Heart left ventricle (tissue), 16 donors: ENCODE data around the gene ANKRD36C. TPM values are rescaled to one million over a fixed set of nuclear protein-coding genes. Genes with fewer than 3 reads are reported as not detected.
"Not testable (repeated sequence)": the region's sequence is repeated elsewhere in the genome, so short reads cannot be mapped to it uniquely, and the experiment has no call there.

Experiments
- ATAC-seq, 4 donors: fragments of 200-7000 bp; cut with Tn5 transposase; one replicate each; pipeline ENCODE4 v1.9.1; 2020 to 2022; ENCODE audit warnings: moderate library complexity in 4 of 4, mild to moderate bottlenecking in 3 of 4, moderate number of reproducible peaks in 1 of 4
- DNase-seq, 5 donors: peaks; one replicate each; pipeline ENCODE4 v3.0.0-alpha.2; 2020
- H3K27ac ChIP-seq, 12 donors: fragments of 200-600 bp; sonication (generic) in 4 of 12; one replicate each; pipeline versions ENCODE4 v1.5.0 to v1.8.0; 2016 to 2022; ENCODE audit warnings: mild to moderate bottlenecking in 2 of 12
- H3K27me3 ChIP-seq, 9 donors: fragments of 200-600 bp; sonication (generic) in 2 of 9; one replicate each; pipeline versions ENCODE4 v1.5.1 to v1.8.0; 2016 to 2022; ENCODE audit warnings: mild to moderate bottlenecking in 3 of 9
- H3K36me3 ChIP-seq, 9 donors: fragments of 200-600 bp; sonication (generic) in 2 of 9; one replicate each; pipeline versions ENCODE4 v1.5.0 to v1.8.0; 2018 to 2022; ENCODE audit warnings: mild to moderate bottlenecking in 2 of 9
- H3K4me1 ChIP-seq, 12 donors: fragments of 200-600 bp; sonication (generic) in 4 of 12; one replicate each; pipeline versions ENCODE4 v1.5.0 to v1.8.0; 2016 to 2022; ENCODE audit warnings: mild to moderate bottlenecking in 3 of 12
- H3K4me3 ChIP-seq, 12 donors: fragments of 200-600 bp; sonication (generic) in 4 of 12; one replicate each; pipeline versions ENCODE4 v1.5.0 to v1.8.0; 2017 to 2022; ENCODE audit warnings: mild to moderate bottlenecking in 9 of 12, moderate library complexity in 4 of 12
- H3K9me3 ChIP-seq, 12 donors: fragments of 200-600 bp; sonication (generic) in 4 of 12; one replicate each; pipeline versions ENCODE4 v1.5.0 to v1.8.0; 2016 to 2022; ENCODE audit warnings: mild to moderate bottlenecking in 1 of 12
- POLR2A ChIP-seq, 2 donors: fragments of 450-650 bp; IDR thresholded peaks; one replicate each; pipeline ENCODE4 v1.6.1; 2017; ENCODE audit warnings: antibody characterized with exemption in 2 of 2, mild to moderate bottlenecking in 2 of 2, moderate library complexity in 2 of 2
- WGBS, 4 donors: extraction: QIAGEN DNeasy Blood & Tissue Kit in 2 of 4; methylation state at CpG; one replicate each; pipeline versions ENCODE4 v1.1.5 to v1.1.7; 2013 to 2018; 5-methylcytosine and 5-hydroxymethylcytosine counted together
- intact Hi-C, 10 donors: fragments of 100-400 bp; cut with DNase I; formaldehyde crosslinking; loops; one replicate each; pipeline versions ENCODE4 v1.11.1 to v1.14.2; 2022
- polyA plus RNA-seq, 2 donors: library from polyadenylated mRNA; stranded (reverse); fragments of 200-250 nt; gene quantifications; one replicate each; pipeline ENCODE4 v1.2.3, GENCODE V29; 2013
- total RNA-seq, 9 donors: library from RNA; depleted of rRNA in 2 of 9; stranded (reverse); fragments of >200 nt in 2 of 9; fragmentation: NEBNext Ultra II Directional in 3 of 9; extraction: Animal tissue kit (Norgen Biotek cat#: 25700) in 3 of 9; gene quantifications; one replicate each; pipeline versions ENCODE4 v1.1.0 to v1.2.4, GENCODE V29; 2016 to 2023
- TF ChIP-seq, protein P1 (sequence below), 12 donors: fragments of 200-600 bp; sonication (generic) in 4 of 12; IDR thresholded peaks; one replicate each; pipeline versions ENCODE4 v1.5.0 to v1.8.0; 2018 to 2022; ENCODE audit warnings: antibody characterized with exemption in 12 of 12, mild to moderate bottlenecking in 5 of 12
- donor health status: ischemic (EF 13 %, LVEDD 7.1; RV severe dilation, severe dysfunction).
- donor health status: healthy with polysubstance abuse.
- donor health status: DM: no; HTN: yes; CAD: no.
- donor health status: DM: no; HTN: no; CAD: no.
- donor health status: ischemic (EF 25% LVEDD 6.9; RV normal size, moderate dysfunction).
- donor health status: ischemic (EF 25% LVEDD 5.7; RV mildly dilated, moderate dysfunction).
- donor health status: healthy.
- donor health status: DM: yes; HTN: yes; CAD: no.
- donor health status: ischemic (EF 35%, LVEDD 5.7; RV mildly dilated, moderate dysfunction).
- donor health status: nonischemic (EF 11% LVEDD 7.7; RV severe dilation, severe dysfunction).
- donor health status: DM: yes; HTN: yes; CAD: no.
- donor health status: PGD.
- donor health status: ischemic (EF 29% LVEDD 5.4; RV normal size, mild dysfunction).
- donor health status: nonischemic (EF 23%, LVEDD 6.1; RV moderate dilation, normal function).

The ANKRD36C gene
- total and polyA plus RNA-seq, 11 donors = 1.3 to 17.7 (median 5.8) TPM

GRCh38 chr2:95813311-95813710, 178.3 kb downstream of the ANKRD36C start:
- intact Hi-C loops, H3K4me3 ChIP-seq, H3K36me3 ChIP-seq, H3K27me3 ChIP-seq, ATAC-seq, H3K27ac ChIP-seq, H3K4me1 ChIP-seq, DNase-seq: not testable (repeated sequence)
- WGBS, 4 donors = 76 to 88% (median 78%) methylated on average over 1 of the region's 1 CpG
- H3K9me3 ChIP-seq = peaks cover 0 to 29% (median 17%) of the 10 kb centered on the region in 12 donors

DNA sequence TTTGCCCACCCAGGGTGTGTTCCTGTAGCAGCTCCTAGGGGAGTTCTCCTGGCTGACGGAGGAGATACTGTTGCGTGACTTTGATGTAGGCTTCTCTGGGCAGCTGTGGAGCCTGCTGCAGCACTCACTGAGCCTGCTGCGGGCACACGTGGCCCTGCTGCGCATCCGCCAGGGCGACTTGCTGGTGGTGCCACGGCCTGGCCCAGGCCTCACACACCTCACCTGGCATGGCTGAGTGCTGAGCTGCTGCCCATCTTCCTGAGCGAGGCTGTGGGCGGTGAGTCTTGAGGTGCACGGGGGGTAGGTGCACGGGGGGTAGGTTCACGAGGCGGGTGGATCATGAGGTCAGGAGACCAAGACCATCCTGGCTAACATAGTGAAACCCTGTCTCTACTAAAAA, 191.7 kb downstream of the ANKRD36C start:
- peak in 1 of 5 donors; percentile 34 for DNase-seq
- peaks cover 0 to 24% (median 0%) of the 10 kb centered on the region in 12 donors for H3K9me3 ChIP-seq
- H3K27me3 ChIP-seq = no peaks in the 10 kb centered on the region
- no peaks in the 10 kb centered on the region for H3K36me3 ChIP-seq
- WGBS, 4 donors = 91 to 96% (median 94%) methylated on average over 11 to 14 of the region's 14 CpGs
- no peak overlapping the region for H3K4me3 ChIP-seq
- intact Hi-C loops = no loop called here
- TF ChIP-seq POLR2A (IDR thresholded peaks at IDR 0.05) = no peak
- TF ChIP-seq, protein P1, sequence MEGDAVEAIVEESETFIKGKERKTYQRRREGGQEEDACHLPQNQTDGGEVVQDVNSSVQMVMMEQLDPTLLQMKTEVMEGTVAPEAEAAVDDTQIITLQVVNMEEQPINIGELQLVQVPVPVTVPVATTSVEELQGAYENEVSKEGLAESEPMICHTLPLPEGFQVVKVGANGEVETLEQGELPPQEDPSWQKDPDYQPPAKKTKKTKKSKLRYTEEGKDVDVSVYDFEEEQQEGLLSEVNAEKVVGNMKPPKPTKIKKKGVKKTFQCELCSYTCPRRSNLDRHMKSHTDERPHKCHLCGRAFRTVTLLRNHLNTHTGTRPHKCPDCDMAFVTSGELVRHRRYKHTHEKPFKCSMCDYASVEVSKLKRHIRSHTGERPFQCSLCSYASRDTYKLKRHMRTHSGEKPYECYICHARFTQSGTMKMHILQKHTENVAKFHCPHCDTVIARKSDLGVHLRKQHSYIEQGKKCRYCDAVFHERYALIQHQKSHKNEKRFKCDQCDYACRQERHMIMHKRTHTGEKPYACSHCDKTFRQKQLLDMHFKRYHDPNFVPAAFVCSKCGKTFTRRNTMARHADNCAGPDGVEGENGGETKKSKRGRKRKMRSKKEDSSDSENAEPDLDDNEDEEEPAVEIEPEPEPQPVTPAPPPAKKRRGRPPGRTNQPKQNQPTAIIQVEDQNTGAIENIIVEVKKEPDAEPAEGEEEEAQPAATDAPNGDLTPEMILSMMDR (IDR thresholded peaks at IDR 0.05) = no peak
- no peak overlapping the region for H3K27ac ChIP-seq
- H3K4me1 ChIP-seq = no peaks in the 10 kb centered on the region
- ATAC-seq = no peak

DNA sequence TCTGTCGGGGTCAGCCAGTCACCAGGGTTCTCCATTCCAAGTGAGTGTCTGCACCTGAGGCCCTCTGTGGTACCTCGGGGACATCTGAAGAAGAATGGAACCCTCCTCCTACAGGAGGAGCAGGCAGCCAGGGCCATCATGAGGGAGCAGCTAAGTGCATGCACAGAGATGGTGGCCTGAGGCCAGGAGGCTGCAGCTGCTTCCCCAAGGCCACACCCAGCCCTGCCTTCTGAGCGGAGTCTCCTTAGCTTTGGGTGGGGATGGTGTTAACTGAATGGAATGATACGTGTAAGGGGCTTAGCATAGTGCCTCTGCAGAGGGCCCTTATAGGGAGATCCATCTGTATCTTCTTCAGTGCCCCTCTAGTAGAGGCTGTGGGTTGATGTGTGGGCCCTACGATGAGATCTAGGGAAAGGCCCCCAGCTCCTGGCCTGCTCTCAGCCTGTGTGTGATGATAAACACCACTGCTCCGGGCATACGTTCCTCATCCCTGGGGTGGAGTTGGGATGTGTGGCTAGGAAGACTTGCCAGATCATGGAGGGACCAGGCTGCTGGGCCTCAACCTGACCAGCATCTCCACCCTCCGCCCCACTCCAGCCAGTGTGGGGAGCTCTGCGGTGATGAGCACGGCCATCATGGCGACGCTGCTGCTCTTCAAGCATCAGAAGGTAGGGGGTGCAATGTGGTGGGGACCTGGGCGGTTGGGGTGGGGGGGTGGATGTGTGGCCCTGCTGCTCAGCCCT, 192.3 kb downstream of the ANKRD36C start:
- DNase-seq = peak in 1 of 5 donors; percentile 28
- H3K36me3 ChIP-seq, H3K4me3 ChIP-seq, H3K4me1 ChIP-seq, H3K27ac ChIP-seq, H3K27me3 ChIP-seq, intact Hi-C loops: not testable (repeated sequence)
- 81 to 91% (median 85%) methylated on average over 11 to 13 of the region's 13 CpGs for WGBS, 4 donors
- H3K9me3 ChIP-seq = peaks cover 0 to 21% (median 0%) of the 10 kb centered on the region in 12 donors
- ATAC-seq = peak in 1 of 4 donors; percentile 18

GRCh38 chr2:95796249-95797099, 195.2 kb downstream of the ANKRD36C start:
- DNase-seq, H3K36me3 ChIP-seq, H3K4me1 ChIP-seq, H3K9me3 ChIP-seq, H3K27ac ChIP-seq, H3K27me3 ChIP-seq, H3K4me3 ChIP-seq, intact Hi-C loops: not testable (repeated sequence)
- peak; percentile 22 to 80 (median 66) for ATAC-seq
- WGBS, 4 donors = no CpG with 5 or more reads among the region's 18 CpGs

GRCh38 chr2:95793970-95794369, 197.7 kb downstream of the ANKRD36C start:
- H3K27me3 ChIP-seq, H3K27ac ChIP-seq, H3K4me1 ChIP-seq, intact Hi-C loops, DNase-seq, H3K9me3 ChIP-seq, H3K4me3 ChIP-seq, H3K36me3 ChIP-seq, ATAC-seq: not testable (repeated sequence)
- 74 to 76% methylated on average over 1 of the region's 5 CpGs; no CpG with 5 or more reads in 2 of the 4 donors for WGBS, 4 donors

DNA sequence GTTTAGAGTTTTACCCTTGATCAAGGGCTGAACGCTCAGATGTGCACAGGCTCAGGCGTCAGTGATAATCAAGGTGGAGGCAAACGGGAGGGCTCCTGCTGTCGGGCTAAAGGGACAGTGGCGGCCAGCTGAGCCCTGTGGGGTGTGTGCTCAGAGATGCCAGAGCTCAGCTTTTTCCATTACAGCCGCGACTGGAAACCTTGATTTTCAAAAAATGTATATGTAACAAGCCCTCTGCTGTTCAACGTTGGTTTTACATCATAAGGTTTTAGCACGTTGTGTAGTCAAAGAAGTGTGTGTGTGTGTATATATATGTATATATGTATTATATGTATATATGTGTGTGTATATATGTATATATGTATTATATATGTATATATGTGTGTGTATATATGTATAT, 201.4 kb downstream of the ANKRD36C start:
- H3K27ac ChIP-seq, DNase-seq, H3K9me3 ChIP-seq, H3K27me3 ChIP-seq, H3K4me3 ChIP-seq, H3K4me1 ChIP-seq, H3K36me3 ChIP-seq, intact Hi-C loops: not testable (repeated sequence)
- peak in 1 of 4 donors; percentile 14 for ATAC-seq
- no CpG with 5 or more reads among the region's 9 CpGs for WGBS, 4 donors

- no CpG with 5 or more reads among the region's 34 CpGs for WGBS, 4 donors
- H3K36me3 ChIP-seq, H3K4me3 ChIP-seq, DNase-seq, H3K27ac ChIP-seq, H3K4me1 ChIP-seq, H3K27me3 ChIP-seq, intact Hi-C loops, H3K9me3 ChIP-seq: not testable (repeated sequence)
- peak in 3 of 4 donors; percentile 44 to 83 (median 69) for ATAC-seq
Measured at GRCh38 chr2:95789385-95789784, 202.2 kb downstream of the ANKRD36C start.

GRCh38 chr2:95788642-95789041, 203.0 kb downstream of the ANKRD36C start:
- H3K9me3 ChIP-seq, ATAC-seq, H3K36me3 ChIP-seq, H3K4me3 ChIP-seq, intact Hi-C loops, DNase-seq, H3K27ac ChIP-seq, H3K4me1 ChIP-seq, H3K27me3 ChIP-seq: not testable (repeated sequence)
- WGBS, 4 donors = no CpG with 5 or more reads among the region's 13 CpGs
